Measurements from ENCODE around the gene PRAC2. TPM values are rescaled to one million over a fixed set of nuclear protein-coding genes. Genes with fewer than 3 reads are reported as not detected.

The PRAC2 gene
- total RNA-seq, 1 donor from 2014 or later, result not detected

GRCh38 chr17:48752399-48753288 is 29.7 kb downstream of the PRAC2 start:
- DNase-seq (ENCODE audit: low spot score), result no peak
- ATAC-seq, result no peak

- DNase-seq (ENCODE audit: low spot score), result no peak
- ATAC-seq, result no peak
Measured at GRCh38 chr17:48753794-48754499, 31.0 kb downstream of the PRAC2 start.

- ATAC-seq (no peak), DNase-seq (ENCODE audit: low spot score) (no peak)
Measured at GRCh38 chr17:48754500-48755261, 31.7 kb downstream of the PRAC2 start.

- DNase-seq (ENCODE audit: low spot score), result no peak
- no peak for ATAC-seq
Measured at GRCh38 chr17:48755356-48755755, 32.4 kb downstream of the PRAC2 start.

- ATAC-seq (no peak), DNase-seq (ENCODE audit: low spot score) (no peak)
Measured at GRCh38 chr17:48756830-48757251, 33.9 kb downstream of the PRAC2 start.

- no peak for ATAC-seq
- no peak for DNase-seq (ENCODE audit: low spot score)
Measured at GRCh38 chr17:48757524-48757961, 34.6 kb downstream of the PRAC2 start.

- ATAC-seq, result no peak
Measured at GRCh38 chr17:48759288-48759687, 36.3 kb downstream of the PRAC2 start.

GRCh38 chr17:48760411-48760810 is 37.4 kb downstream of the PRAC2 start:
- ATAC-seq (peak; percentile 43), DNase-seq (ENCODE audit: low spot score) (no peak)

More at GRCh38 chr17:48759288-48759687, 36.3 kb downstream of the PRAC2 start:
- no peak for DNase-seq (ENCODE audit: low spot score)

GRCh38 chr17:48761114-48761513 is 38.1 kb downstream of the PRAC2 start:
- DNase-seq (ENCODE audit: low spot score) (no peak), ATAC-seq (no peak)

- ATAC-seq, result no peak
- no peak for DNase-seq (ENCODE audit: low spot score)
Measured at GRCh38 chr17:48767263-48767774, 44.3 kb downstream of the PRAC2 start.

GRCh38 chr17:48769009-48769675 is 46.2 kb downstream of the PRAC2 start:
- ATAC-seq (no peak), DNase-seq (ENCODE audit: low spot score) (no peak)

GRCh38 chr17:48770954-48771353 is 48.0 kb downstream of the PRAC2 start:
- no peak for DNase-seq (ENCODE audit: low spot score)
- ATAC-seq, result no peak

GRCh38 chr17:48773245-48773644 is 50.3 kb downstream of the PRAC2 start:
- DNase-seq (ENCODE audit: low spot score) (no peak), ATAC-seq (no peak)

Other genes with a start within 250 kb of the PRAC2 start
- not detected for gene HOXB1, start 192.2 kb upstream of the PRAC2 start, total RNA-seq
- 2.3 TPM for gene HOXB2, start 178.1 kb upstream of the PRAC2 start, total RNA-seq
- gene HOXB4, start 144.8 kb upstream of the PRAC2 start, total RNA-seq, result 1.1 TPM
- gene HOXB3, start 132.9 kb upstream of the PRAC2 start, total RNA-seq, result 1.9 TPM
- 0.55 TPM for gene HOXB5, start 129.4 kb upstream of the PRAC2 start, total RNA-seq
- gene HOXB6, start 118.2 kb upstream of the PRAC2 start, total RNA-seq, result 0.83 TPM
- gene HOXB7, start 112.2 kb upstream of the PRAC2 start, total RNA-seq, result 0.50 TPM
- 0.15 TPM for gene HOXB8, start 107.9 kb upstream of the PRAC2 start, total RNA-seq
- 0.13 TPM for gene HOXB9, start 96.8 kb upstream of the PRAC2 start, total RNA-seq
- not detected for gene PRAC1, start 667 bp upstream of the PRAC2 start, total RNA-seq
- 0.08 TPM for gene HOXB13, start 5.6 kb downstream of the PRAC2 start, total RNA-seq
- gene TTLL6, start 94.0 kb downstream of the PRAC2 start, total RNA-seq, result not detected
- gene CALCOCO2, start 107.8 kb downstream of the PRAC2 start, total RNA-seq, result 66.8 TPM
- 55.2 TPM for gene ATP5MC1, start 169.6 kb downstream of the PRAC2 start, total RNA-seq
- 18.7 TPM for gene UBE2Z, start 185.2 kb downstream of the PRAC2 start, total RNA-seq
- gene SNF8, start 221.7 kb downstream of the PRAC2 start, total RNA-seq, result 53.4 TPM
- not detected for gene GIP, start 245.4 kb downstream of the PRAC2 start, total RNA-seq